ENCODE measurements around the gene ICA1.
"Not testable (repeated sequence)": the region's sequence is repeated elsewhere in the genome, so short reads cannot be mapped to it uniquely, and the experiment has no call there.

ICA1 gene

DNA sequence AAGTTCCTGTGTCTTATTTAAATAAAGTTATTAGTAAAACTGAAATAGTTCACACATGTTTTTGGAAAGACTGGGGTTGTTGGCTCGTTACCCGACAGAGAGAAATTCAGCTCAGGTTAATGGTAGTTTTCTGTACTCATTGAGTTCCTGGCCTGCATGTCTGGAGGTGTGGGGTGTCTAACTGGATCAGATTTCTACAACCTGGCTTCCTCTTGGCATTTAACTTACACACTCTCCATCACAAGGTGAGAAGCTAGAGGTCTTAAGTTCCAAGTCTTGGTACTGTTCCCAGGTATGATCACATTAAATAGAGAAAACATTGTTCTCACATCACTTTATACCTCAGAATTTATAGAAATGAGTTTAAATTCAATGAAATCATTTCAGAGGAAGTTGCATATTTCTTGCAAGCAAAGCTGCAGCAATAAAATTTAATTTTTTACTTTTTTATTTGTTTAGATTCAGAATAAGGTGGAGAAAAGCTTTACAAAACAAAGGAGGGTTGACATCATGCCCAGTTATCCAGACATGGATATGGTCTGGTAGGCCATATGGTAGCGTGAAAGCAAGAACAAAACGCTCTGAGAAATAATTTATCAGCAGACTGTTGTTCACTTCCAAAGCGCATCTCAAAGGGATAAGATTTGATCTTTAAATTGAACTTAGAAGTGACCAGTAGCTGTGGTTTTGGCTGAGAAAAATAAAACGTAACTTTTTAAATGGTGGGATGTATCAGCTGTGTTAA lies 172.8 kb downstream of the ICA1 start:
- DNase-seq = no peak

DNA sequence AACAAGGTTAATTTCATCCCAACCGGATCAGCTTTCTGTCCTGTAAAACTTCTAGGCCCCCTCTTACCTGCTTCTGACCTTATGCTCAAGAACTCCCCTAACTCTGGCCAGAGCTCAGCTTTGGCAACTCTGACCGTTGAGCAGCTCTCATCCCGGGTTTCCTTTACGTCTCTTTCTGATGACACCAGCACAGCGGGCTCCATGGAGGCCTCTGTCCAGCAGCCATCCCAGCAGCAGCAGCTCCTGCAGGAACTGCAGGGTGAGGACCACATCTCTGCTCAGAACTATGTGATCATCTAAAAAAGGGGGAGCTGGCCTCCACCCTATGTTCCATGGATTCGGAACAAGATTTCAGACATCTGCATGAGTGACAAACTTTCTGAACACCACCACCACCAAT lies 175.7 kb downstream of the ICA1 start:
- no peak for DNase-seq

- DNase-seq = no peak
Measured at GRCh38 chr7:8085420-8085819, 176.5 kb downstream of the ICA1 start.

DNA sequence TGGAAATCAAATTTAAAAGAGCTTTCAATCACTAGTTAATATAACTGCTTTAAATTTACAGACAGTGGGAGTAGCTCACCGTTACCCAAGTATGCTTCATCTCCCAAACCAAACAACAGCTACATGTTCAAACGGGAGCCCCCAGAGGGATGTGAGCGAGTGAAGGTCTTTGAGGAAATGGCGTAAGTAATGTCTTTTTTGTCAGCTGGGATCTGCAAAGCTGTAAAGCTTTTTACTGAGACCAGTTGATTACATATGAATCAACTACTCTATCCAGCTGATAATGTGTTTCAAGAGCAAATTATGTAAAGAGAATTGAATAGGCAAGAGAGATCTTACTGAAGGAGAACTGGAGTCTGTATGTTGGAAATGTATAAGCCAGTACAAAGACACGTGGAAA lies 177.1 kb downstream of the ICA1 start:
- DNase-seq = no peak

- no peak for DNase-seq
Measured at GRCh38 chr7:8082762-8083161, 179.2 kb downstream of the ICA1 start.

DNA sequence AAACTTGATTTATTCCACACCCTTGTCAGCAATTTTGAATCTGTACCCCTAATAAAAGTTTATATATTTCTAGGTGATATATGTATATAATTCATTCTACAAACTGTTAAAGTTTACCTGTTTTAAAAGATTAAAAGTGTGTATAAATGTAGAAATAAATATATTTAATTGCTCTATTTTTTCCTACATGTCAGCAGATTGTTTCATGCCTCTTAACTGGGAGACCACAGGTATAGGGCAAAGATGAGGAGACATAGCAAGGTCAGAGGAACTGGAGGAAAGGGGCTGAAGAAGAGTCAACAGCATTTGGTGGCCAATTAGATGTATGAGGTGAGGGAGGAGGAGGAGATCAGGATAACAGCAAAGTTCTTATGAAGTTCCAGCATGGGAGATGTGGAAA lies 183.5 kb downstream of the ICA1 start:
- no peak for DNase-seq

GRCh38 chr7:8070451-8071180 lies 191.4 kb downstream of the ICA1 start:
- DNase-seq = no peak

DNA sequence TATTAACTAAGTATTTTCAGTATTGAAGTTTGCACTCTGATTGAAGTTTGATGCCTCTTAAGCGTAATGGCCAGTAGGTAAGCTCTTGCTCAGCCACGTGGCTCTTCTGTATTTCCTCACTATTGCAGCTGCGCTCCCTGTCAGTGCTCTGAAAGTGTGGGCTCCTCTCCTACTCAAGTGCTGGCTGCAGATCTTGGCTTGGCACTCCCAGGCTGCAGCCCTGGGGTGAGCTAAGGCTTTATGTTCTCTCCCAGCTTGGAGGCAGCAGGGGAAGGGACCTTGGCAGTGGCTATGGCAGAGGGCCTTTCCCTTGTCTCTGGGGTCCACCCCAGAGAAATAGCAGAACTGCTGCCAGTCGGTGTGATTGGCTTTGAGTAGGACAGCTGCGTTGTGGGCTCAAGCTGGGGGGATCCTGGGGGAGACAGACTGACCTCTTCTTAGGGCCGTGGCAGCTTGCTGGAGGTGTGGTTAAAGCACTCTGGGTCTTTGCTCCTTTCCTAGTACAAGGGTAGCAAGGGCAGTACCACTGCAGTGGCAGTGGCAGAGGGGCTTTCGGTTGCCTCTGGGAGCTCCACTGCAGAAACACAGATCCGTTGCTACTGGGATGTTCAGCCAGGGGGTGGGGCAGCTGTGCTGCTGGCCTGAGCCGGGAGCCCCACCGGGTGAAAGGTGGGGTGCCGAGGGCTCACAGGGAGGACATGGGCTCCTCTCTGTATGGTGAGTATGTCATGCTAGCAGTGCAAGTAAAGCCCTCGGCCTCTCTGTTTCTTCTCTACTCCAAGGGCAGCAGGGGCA lies 192.9 kb downstream of the ICA1 start:
- no peak for DNase-seq

DNA sequence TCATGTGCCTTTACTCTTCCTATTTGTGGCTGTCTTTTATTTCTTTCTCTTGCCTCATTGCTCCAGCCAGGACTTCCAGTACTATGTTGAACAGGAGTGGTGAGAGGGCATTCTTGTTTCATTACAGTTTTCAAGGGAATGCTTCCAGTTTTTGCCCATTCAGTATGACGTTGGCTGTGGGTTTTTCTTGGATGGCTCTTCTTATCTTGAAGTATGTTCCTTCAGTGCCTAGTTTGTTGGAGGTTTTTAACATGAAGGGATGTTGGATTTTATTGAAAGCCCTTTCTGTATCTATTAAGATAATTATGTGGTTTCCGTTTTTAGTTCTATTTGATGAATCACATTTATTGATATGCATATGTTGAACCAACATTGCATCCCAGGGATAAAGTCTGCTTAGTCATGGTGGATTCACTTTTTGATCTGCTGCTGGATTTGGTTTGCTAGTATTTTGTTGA lies 196.6 kb downstream of the ICA1 start:
- DNase-seq = no peak

- DNase-seq = no peak
Measured at GRCh38 chr7:8064828-8065227, 197.1 kb downstream of the ICA1 start.

GRCh38 chr7:8063706-8064297 lies 198.2 kb downstream of the ICA1 start:
- DNase-seq = no peak

GRCh38 chr7:8063300-8063699 lies 198.7 kb downstream of the ICA1 start:
- not testable (repeated sequence) for DNase-seq

All from inflammatory macrophage (primary cell).